Suppressor macrophage (primary cell): ENCODE measurements around the gene CLDN1.

ENCODE experiments used
- DNase-seq, 4 experiments: peaks; one replicate each; pipeline ENCODE4 v3.0.0-alpha.2; 2020 to 2022
- total RNA-seq, 17 experiments: gene quantifications; one replicate each; lab custom pipeline; 2026; ENCODE audit warnings: mixed read lengths in 6 of 17, inconsistent platforms in 3 of 17; lab: John Stamatoyannopoulos, UW

CLDN1 gene
- total RNA-seq = 0.09 to 3.5 (median 0.77) reads per million in 17 experiments

GRCh38 chr3:190321789-190322603, at the start of gene CLDN1:
Gene CLDN1 (minus strand): TSS chr3:190322446. CDS start chr3:190322206, 240 bp downstream.
- DNase-seq = peak; percentile 82 to 93 (median 90)

GRCh38 chr3:190371152-190371551, 48.9 kb upstream of the CLDN1 start:
- DNase-seq = no peak

GRCh38 chr3:190370369-190370768, 48.1 kb upstream of the CLDN1 start:
- DNase-seq = no peak

GRCh38 chr3:190369668-190370295, 47.5 kb upstream of the CLDN1 start:
- DNase-seq = no peak

GRCh38 chr3:190368881-190369280, 46.6 kb upstream of the CLDN1 start:
- DNase-seq = no peak

- no peak for DNase-seq
Measured at GRCh38 chr3:190366133-190366532, 43.9 kb upstream of the CLDN1 start.

- DNase-seq = no peak
Measured at GRCh38 chr3:190362258-190362657, 40.0 kb upstream of the CLDN1 start.

GRCh38 chr3:190361791-190362190, 39.5 kb upstream of the CLDN1 start:
- no peak for DNase-seq

- no peak for DNase-seq
Measured at GRCh38 chr3:190360228-190360627, 38.0 kb upstream of the CLDN1 start.

- DNase-seq = no peak
Measured at GRCh38 chr3:190359813-190360212, 37.6 kb upstream of the CLDN1 start.

GRCh38 chr3:190357468-190357867, 35.2 kb upstream of the CLDN1 start:
- DNase-seq = no peak

GRCh38 chr3:190356246-190356645, 34.0 kb upstream of the CLDN1 start:
- no peak for DNase-seq

- DNase-seq = no peak
Measured at GRCh38 chr3:190352861-190353457, 30.7 kb upstream of the CLDN1 start.

GRCh38 chr3:190346541-190346940, 24.3 kb upstream of the CLDN1 start:
- no peak for DNase-seq

- DNase-seq = no peak
Measured at GRCh38 chr3:190345878-190346277, 23.6 kb upstream of the CLDN1 start.

GRCh38 chr3:190345027-190345821, 23.0 kb upstream of the CLDN1 start:
- DNase-seq = peak in 1 of 4 experiments; percentile 6

- no peak for DNase-seq
Measured at GRCh38 chr3:190340071-190340470, 17.8 kb upstream of the CLDN1 start.

GRCh38 chr3:190339130-190339529, 16.9 kb upstream of the CLDN1 start:
- peak in 2 of 4 experiments; percentile 4 to 14 for DNase-seq

- DNase-seq = peak in 3 of 4 experiments; percentile 15 to 35 (median 16)
Measured at GRCh38 chr3:190338717-190339116, 16.5 kb upstream of the CLDN1 start.

- DNase-seq = no peak
Measured at GRCh38 chr3:190337301-190337700, 15.1 kb upstream of the CLDN1 start.

- DNase-seq = no peak
Measured at GRCh38 chr3:190336516-190337189, 14.4 kb upstream of the CLDN1 start.

GRCh38 chr3:190333961-190334360, 11.7 kb upstream of the CLDN1 start:
- DNase-seq = no peak
